HepG2 (cell line): ENCODE results near the gene CDR2L. TPM values are rescaled to one million over a fixed set of nuclear protein-coding genes. Genes with fewer than 3 reads are reported as not detected.

ENCODE experiments used
- ETS1 ChIP-seq: sonication (generic); formaldehyde crosslinking; IDR thresholded peaks from 2 replicates; pipeline ENCODE4 v1.4.0; 2020; ENCODE audit warnings: missing genetic modification reagents
- HES4 ChIP-seq: sonication (generic); formaldehyde crosslinking; IDR thresholded peaks from 2 replicates; pipeline ENCODE4 v1.9.0; 2021; ENCODE audit warnings: mild to moderate bottlenecking, missing genetic modification reagents, borderline replicate concordance
- HOXD1 ChIP-seq: sonication (generic); formaldehyde crosslinking; IDR thresholded peaks from 2 replicates; pipeline ENCODE4 v1.5.0; 2020; ENCODE audit warnings: missing genetic modification reagents
- KDM4B ChIP-seq: sonication (generic); formaldehyde crosslinking; IDR thresholded peaks from 2 replicates; pipeline ENCODE4 v1.4.0; 2020; ENCODE audit warnings: missing genetic modification reagents
- MAFK ChIP-seq, 2 experiments: IDR thresholded peaks in 1 of 2; conservative IDR thresholded peaks in 1 of 2; 2 replicates each; pipeline ENCODE4 v1.6.1; 2011; ENCODE audit warnings: improper control_type of control experiment in 2 of 2, low read length in 2 of 2
- MED8 ChIP-seq: sonication (generic); formaldehyde crosslinking; IDR thresholded peaks from 2 replicates; pipeline ENCODE4 v1.8.1; 2023; ENCODE audit warnings: mild to moderate bottlenecking, missing genetic modification reagents; ENCODE audit not compliant: insufficient replicate concordance
- MXI1 ChIP-seq: IDR thresholded peaks from 3 replicates; pipeline ENCODE4 v1.6.1; 2012; ENCODE audit warnings: low read depth, low read length, inconsistent platforms, borderline replicate concordance
- MZF1 ChIP-seq: sonication (generic); formaldehyde crosslinking; IDR thresholded peaks from 2 replicates; pipeline ENCODE4 v1.8.1; 2023; ENCODE audit warnings: mild to moderate bottlenecking, missing genetic modification reagents, borderline replicate concordance
- SALL1 ChIP-seq: sonication (generic); formaldehyde crosslinking; IDR thresholded peaks from 2 replicates; pipeline ENCODE4 v1.8.0; 2022; ENCODE audit warnings: mild to moderate bottlenecking, missing genetic modification reagents
- SIN3A ChIP-seq: IDR thresholded peaks from 2 replicates; pipeline ENCODE4 v1.6.1; 2011; ENCODE audit warnings: low read depth, mild to moderate bottlenecking, control low read depth, low read length, borderline replicate concordance
- ZNF230 ChIP-seq: sonication (generic); formaldehyde crosslinking; IDR thresholded peaks from 2 replicates; pipeline ENCODE4 v1.4.0; 2020; ENCODE audit warnings: mild to moderate bottlenecking, missing genetic modification reagents
- ZNF263 ChIP-seq: sonication (generic); formaldehyde crosslinking; IDR thresholded peaks from 2 replicates; pipeline ENCODE4 v1.4.0; 2020; ENCODE audit warnings: missing genetic modification reagents
- ZNF468 ChIP-seq: sonication (generic); formaldehyde crosslinking; IDR thresholded peaks from 2 replicates; pipeline ENCODE4 v1.8.0; 2022; ENCODE audit warnings: mild to moderate bottlenecking, moderate library complexity, missing genetic modification reagents
- ZNF619 ChIP-seq: sonication (generic); formaldehyde crosslinking; IDR thresholded peaks from 2 replicates; pipeline ENCODE4 v1.4.0; 2020; ENCODE audit warnings: mild to moderate bottlenecking, missing genetic modification reagents
- ZNF674 ChIP-seq: sonication (generic); formaldehyde crosslinking; IDR thresholded peaks from 2 replicates; pipeline ENCODE4 v1.5.0; 2020; ENCODE audit warnings: low read depth, mild to moderate bottlenecking, missing genetic modification reagents
- ZNF772 ChIP-seq: sonication (generic); formaldehyde crosslinking; IDR thresholded peaks from 2 replicates; pipeline ENCODE4 v1.5.0; 2020; ENCODE audit warnings: mild to moderate bottlenecking, missing genetic modification reagents
- ZNF784 ChIP-seq: sonication (generic); formaldehyde crosslinking; IDR thresholded peaks from 2 replicates; pipeline ENCODE4 v1.5.1; 2020; ENCODE audit warnings: missing genetic modification reagents, mild to moderate bottlenecking, borderline replicate concordance
- polyA plus RNA-seq, 8 experiments: library from polyadenylated mRNA; depleted of rRNA in 3 of 8; stranded (reverse) in 7 of 8; unstranded in 1 of 8; fragments of >200 nt; fragmentation: Illumina TruSeq in 4 of 8; extraction: Trizol in 4 of 8; gene quantifications; 2 replicates each; pipeline versions ENCODE4 v1.2.1 to v1.2.3, GENCODE V29; 2011 to 2016; ENCODE audit warnings: low read depth in 4 of 8, missing spikeins in 1 of 8, mixed read lengths in 1 of 8; ENCODE audit not compliant: insufficient read depth in 1 of 8
- total RNA-seq, 5 experiments: library from RNA; depleted of rRNA; stranded (reverse); fragments of >200 nt; fragmentation: Illumina TruSeq; extraction: Trizol; gene quantifications; 2 replicates each; pipeline ENCODE4 v1.2.3, GENCODE V29; 2016; ENCODE audit warnings: low read depth in 1 of 5
- TF ChIP-seq, protein P1 (sequence below), 2 experiments: fragments of 450-650 bp in 1 of 2; sonication (generic) in 1 of 2; formaldehyde crosslinking in 1 of 2; IDR thresholded peaks; 2 replicates each; pipeline versions ENCODE4 v1.6.1 to v1.8.0; 2016 to 2022; ENCODE audit warnings: antibody characterized with exemption in 1 of 2, mild to moderate bottlenecking in 1 of 2, missing genetic modification reagents in 1 of 2

Gene CDR2L
- total and polyA plus RNA-seq, 2 of the 13 experiments (the other 11 are each of a cell fraction or from before 2014, with no cell fraction given), result 1.9 to 2.1 TPM

- TF ChIP-seq, protein P1, sequence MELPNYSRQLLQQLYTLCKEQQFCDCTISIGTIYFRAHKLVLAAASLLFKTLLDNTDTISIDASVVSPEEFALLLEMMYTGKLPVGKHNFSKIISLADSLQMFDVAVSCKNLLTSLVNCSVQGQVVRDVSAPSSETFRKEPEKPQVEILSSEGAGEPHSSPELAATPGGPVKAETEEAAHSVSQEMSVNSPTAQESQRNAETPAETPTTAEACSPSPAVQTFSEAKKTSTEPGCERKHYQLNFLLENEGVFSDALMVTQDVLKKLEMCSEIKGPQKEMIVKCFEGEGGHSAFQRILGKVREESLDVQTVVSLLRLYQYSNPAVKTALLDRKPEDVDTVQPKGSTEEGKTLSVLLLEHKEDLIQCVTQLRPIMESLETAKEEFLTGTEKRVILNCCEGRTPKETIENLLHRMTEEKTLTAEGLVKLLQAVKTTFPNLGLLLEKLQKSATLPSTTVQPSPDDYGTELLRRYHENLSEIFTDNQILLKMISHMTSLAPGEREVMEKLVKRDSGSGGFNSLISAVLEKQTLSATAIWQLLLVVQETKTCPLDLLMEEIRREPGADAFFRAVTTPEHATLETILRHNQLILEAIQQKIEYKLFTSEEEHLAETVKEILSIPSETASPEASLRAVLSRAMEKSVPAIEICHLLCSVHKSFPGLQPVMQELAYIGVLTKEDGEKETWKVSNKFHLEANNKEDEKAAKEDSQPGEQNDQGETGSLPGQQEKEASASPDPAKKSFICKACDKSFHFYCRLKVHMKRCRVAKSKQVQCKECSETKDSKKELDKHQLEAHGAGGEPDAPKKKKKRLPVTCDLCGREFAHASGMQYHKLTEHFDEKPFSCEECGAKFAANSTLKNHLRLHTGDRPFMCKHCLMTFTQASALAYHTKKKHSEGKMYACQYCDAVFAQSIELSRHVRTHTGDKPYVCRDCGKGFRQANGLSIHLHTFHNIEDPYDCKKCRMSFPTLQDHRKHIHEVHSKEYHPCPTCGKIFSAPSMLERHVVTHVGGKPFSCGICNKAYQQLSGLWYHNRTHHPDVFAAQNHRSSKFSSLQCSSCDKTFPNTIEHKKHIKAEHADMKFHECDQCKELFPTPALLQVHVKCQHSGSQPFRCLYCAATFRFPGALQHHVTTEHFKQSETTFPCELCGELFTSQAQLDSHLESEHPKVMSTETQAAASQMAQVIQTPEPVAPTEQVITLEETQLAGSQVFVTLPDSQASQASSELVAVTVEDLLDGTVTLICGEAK (IDR thresholded peaks at IDR 0.05), result no peak
- TF ChIP-seq, protein P1 (CRISPR knock-in tag; IDR thresholded peaks at IDR 0.05), result 0 out of 2 replicates have a peak, but pooled peaks have one; percentile 20
- TF ChIP-seq SIN3A (peak; percentile 6; the same call in 1 of the 2 replicates), MZF1 (CRISPR knock-in tag) (0 out of 2 replicates have a peak, but pooled peaks have one; percentile 59), KDM4B (CRISPR knock-in tag) (no peak), MXI1 (no peak), ZNF468 (CRISPR knock-in tag) (0 out of 2 replicates have a peak, but pooled peaks have one; percentile 48), HES4 (peak; percentile 6; the same call in 1 of the 2 replicates), ZNF674 (no peak), ZNF784 (no peak), MAFK (conservative IDR thresholded peaks at IDR 0.05 in 1 of 2, IDR thresholded peaks at IDR 0.05 in 1 of 2; ENCODE audit: low read length in 2 of 2) (no peak), SALL1 (CRISPR knock-in tag) (peak; percentile 42; the same call in 1 of the 2 replicates), HOXD1 (no peak), ZNF230 (0 out of 2 replicates have a peak, but pooled peaks have one; percentile 18), MED8 (peak; percentile 3), ZNF772 (CRISPR knock-in tag) (0 out of 2 replicates have a peak, but pooled peaks have one; percentile 7), ZNF263 (CRISPR knock-in tag) (peak; percentile 10; the same call in 1 of the 2 replicates), ETS1 (CRISPR knock-in tag) (peak; percentile 67; the same call in 1 of the 2 replicates), ZNF619 (CRISPR knock-in tag) (0 out of 2 replicates have a peak, but pooled peaks have one; percentile 47)
These were observed 60.1 kb downstream of the CDR2L start (continued) for GRCh38 chr17:75047398-75048098.
